Mucosa of descending colon (tissue), 3 donors: ENCODE data around the gene SNX1. TPM values are rescaled to one million over a fixed set of nuclear protein-coding genes. Genes with fewer than 3 reads are reported as not detected.
"Not testable (repeated sequence)": the region's sequence is repeated elsewhere in the genome, so short reads cannot be mapped to it uniquely, and the experiment has no call there.

Experiments used
- ATAC-seq: fragments of 200-7000 bp; cut with Tn5 transposase; one replicate; pipeline ENCODE4 v1.9.1; 2020; ENCODE audit warnings: mild to moderate bottlenecking, moderate library complexity
- DNase-seq, 3 donors: peaks; one replicate each; pipeline ENCODE4 v3.0.0-alpha.2; 2020
- H3K36me3 ChIP-seq: fragments of 200-600 bp; one replicate; pipeline ENCODE4 v1.8.0; 2021; ENCODE audit warnings: low read depth, mild to moderate bottlenecking
- H3K4me1 ChIP-seq: fragments of 200-600 bp; one replicate; pipeline ENCODE4 v1.8.0; 2021; ENCODE audit warnings: low read depth, mild to moderate bottlenecking
- H3K4me3 ChIP-seq: fragments of 200-600 bp; one replicate; pipeline ENCODE4 v1.8.0; 2021; ENCODE audit warnings: mild to moderate bottlenecking
- H3K9me3 ChIP-seq: fragments of 200-600 bp; one replicate; pipeline ENCODE4 v1.8.0; 2021; ENCODE audit warnings: mild to moderate bottlenecking
- intact Hi-C, 2 donors: fragments of 100-400 bp; cut with DNase I in 1 of 2; cut with micrococcal nuclease in 1 of 2; formaldehyde crosslinking; loops; one replicate each; pipeline versions ENCODE4 v1.11.0 to v1.11.1; 2022; cut with DNase I, micrococcal nuclease
- total RNA-seq, 3 donors: library from RNA; stranded (reverse); fragmentation: NEBNext Ultra II Directional in 2 of 3; extraction: Animal tissue kit (Norgen Biotek cat#: 25700) in 2 of 3; gene quantifications; one replicate each; pipeline versions ENCODE4 v1.2.1 to v1.2.4, GENCODE V29; 2021 to 2023
- TF ChIP-seq, protein P1 (sequence below): fragments of 200-600 bp; IDR thresholded peaks from one replicate; pipeline ENCODE4 v1.8.0; 2022; ENCODE audit warnings: antibody characterized with exemption, mild to moderate bottlenecking
- donor health status: DM: no; HTN: no; CAD: no; lungs with moderate emphysema.
- donor health status: DM: no; HTN: no; CAD: no.
- donor health status: DM: no; HTN: yes; CAD: no.

SNX1 gene
- total RNA-seq, 3 donors from 2014 or later, result 110 to 122 (median 118) TPM

DNA sequence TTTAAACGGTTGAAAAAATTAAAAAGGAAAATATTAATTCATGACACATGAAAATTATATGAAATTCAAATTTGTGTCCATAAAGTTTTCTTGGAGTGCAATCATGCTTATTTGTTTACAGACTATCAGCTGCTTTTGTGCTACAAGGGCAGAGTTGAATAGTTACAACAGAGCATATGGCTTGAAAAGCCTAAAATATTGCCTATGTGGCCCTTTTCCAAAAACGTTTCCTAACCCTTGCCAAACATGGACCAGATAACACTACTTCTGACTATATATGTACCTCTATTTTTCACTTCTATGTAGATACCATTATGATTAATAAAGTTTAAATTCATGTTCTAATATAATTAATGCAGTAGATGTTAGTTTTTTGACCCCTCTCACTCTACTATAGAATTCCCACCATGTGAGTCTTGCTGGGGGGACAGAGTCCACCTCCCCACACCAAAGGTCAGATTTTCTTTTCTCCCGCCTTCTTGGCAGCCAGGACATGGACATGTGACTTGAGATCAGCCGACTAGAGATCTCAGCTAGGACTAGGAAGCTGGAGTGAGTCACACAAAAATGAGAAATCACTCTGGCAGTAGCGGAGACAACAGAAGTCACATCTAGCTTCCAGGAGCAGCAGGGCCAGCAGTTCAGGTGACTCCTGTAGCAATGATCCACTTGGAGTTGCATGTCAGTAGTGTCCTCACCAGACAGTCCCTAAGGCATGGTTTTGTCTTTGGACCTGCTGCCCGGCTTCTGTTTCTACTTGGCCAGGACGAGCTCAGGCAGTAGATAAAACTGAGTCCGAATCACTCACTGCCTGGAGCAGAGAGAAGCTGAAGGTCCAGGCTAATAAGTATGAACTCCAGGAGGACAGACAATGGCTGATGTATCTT is 24.6 kb upstream of the SNX1 start:
- ATAC-seq (peak; percentile 80), DNase-seq (peak in 1 of 3 donors; percentile 55)
- H3K4me3 ChIP-seq, result no peak overlapping the region
- no peaks in the 10 kb centered on the region for H3K36me3 ChIP-seq
- H3K9me3 ChIP-seq, result no peaks in the 10 kb centered on the region
- intact Hi-C loops, result no loop called here
- TF ChIP-seq, protein P1, sequence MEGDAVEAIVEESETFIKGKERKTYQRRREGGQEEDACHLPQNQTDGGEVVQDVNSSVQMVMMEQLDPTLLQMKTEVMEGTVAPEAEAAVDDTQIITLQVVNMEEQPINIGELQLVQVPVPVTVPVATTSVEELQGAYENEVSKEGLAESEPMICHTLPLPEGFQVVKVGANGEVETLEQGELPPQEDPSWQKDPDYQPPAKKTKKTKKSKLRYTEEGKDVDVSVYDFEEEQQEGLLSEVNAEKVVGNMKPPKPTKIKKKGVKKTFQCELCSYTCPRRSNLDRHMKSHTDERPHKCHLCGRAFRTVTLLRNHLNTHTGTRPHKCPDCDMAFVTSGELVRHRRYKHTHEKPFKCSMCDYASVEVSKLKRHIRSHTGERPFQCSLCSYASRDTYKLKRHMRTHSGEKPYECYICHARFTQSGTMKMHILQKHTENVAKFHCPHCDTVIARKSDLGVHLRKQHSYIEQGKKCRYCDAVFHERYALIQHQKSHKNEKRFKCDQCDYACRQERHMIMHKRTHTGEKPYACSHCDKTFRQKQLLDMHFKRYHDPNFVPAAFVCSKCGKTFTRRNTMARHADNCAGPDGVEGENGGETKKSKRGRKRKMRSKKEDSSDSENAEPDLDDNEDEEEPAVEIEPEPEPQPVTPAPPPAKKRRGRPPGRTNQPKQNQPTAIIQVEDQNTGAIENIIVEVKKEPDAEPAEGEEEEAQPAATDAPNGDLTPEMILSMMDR, result no peak
- H3K4me1 ChIP-seq, result peaks cover 11% of the 10 kb centered on the region

DNA sequence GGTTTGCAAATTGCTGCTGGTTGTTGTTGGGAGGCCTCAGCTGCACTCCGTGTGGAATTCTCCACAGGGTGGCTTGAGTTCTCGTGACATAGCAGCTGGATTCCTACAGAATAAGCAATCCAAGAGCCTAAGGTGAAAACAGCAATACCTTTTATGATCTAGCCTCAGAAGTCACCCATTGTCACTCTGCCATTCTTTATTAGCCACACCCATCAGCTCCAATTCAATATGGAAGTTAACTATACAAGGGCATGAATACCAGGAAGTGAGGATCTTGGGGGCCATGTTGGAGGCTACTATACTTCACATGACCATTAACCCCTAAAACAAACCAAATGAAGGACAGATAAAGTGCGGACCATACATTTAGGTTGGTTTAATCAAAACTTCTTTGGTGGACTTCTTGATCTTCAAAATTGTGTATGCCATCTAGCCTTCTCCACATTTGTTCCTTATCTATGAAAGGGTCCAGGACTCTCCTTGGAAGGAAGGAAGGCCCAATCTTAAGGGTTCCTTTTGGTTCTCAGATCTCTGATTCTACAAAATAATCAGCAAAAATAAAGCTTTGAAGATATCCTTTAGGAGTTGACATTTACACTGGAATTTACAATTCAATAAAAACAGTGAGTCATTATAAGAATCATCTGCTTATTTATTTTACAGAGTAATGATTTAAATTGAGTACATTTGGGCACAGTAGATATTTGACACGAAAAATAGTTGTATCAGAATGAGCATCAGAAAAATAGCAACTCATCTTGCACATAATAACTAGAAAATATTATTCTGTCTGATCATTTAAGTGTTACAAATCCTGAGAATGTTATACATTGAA is 23.6 kb upstream of the SNX1 start:
- Histone ChIP-seq H3K9me3 (no peaks in the 10 kb centered on the region), H3K36me3 (no peaks in the 10 kb centered on the region), H3K4me1 (peaks cover 11% of the 10 kb centered on the region), H3K4me3 (no peak overlapping the region)
- ATAC-seq (no peak), DNase-seq (no peak)
- intact Hi-C loops, result no loop called here
- TF ChIP-seq, protein P1, result no peak

DNA sequence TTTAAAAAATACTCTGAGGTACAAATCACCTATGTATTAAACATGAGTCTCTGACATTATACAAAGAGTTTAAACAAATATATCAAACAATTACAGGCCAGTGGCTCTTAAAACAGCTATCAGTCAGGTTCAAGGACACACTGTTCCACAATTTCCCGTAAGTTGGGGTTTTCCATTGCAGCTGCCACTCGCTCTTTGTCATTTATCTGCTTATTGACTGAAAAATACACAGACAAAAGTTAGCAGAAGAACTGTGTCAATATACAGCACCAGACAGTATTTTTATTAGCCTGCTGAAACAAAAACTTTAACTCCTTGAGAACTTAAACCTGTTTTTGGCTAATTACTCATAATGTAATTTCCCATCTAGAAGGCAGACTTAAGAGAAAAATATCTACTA is 23.0 kb upstream of the SNX1 start:
- DNase-seq (no peak), ATAC-seq (peak; percentile 15)
- Histone ChIP-seq H3K36me3 (no peaks in the 10 kb centered on the region), H3K4me1 (peaks cover 11% of the 10 kb centered on the region), H3K9me3 (no peaks in the 10 kb centered on the region), H3K4me3 (no peak overlapping the region)
- TF ChIP-seq, protein P1, result no peak
- intact Hi-C loops, result no loop called here

DNA sequence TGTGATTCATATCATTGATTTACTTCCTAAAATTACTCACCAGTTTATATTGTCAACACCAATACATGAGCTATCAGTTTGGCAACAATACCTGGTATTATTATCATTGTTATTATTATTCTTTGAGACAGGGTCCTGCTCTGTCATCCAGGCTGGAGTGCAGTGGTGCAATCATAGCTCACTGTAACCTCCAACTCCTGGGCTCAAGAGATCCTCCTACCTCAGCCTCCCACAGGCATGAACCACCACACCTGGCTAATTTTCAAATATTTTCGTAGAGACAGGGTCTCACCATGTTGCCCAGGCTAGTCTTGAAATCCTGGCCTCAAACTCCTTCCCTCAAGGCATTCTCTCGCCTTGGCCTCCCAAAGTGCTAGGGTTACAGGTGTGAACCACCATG is 22.3 kb upstream of the SNX1 start:
- ATAC-seq, H3K36me3 ChIP-seq, H3K4me3 ChIP-seq, intact Hi-C loops, DNase-seq, H3K9me3 ChIP-seq: not testable (repeated sequence)
- H3K4me1 ChIP-seq, result peaks cover 11% of the 10 kb centered on the region

DNA sequence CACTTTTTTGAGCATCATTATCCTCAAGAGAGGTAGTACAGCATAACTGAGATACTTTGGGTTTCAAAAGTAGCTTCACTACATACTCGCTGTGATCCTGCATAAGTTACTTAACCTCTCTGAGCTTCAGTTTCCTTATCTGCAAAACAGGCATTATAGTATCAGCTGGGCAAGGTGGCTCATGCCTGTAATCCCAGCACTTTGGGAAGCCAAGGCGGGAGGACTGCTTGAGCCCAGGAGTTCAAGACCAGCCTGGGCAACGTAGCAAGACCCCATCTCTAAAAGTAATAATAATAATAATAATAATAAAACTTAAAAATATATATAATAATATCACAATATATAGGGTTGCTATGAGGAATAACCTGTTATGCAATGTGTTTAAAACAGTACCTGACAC is 13.0 kb upstream of the SNX1 start:
- no peak overlapping the region for H3K4me3 ChIP-seq
- intact Hi-C loops, result no loop called here
- ATAC-seq (no peak), DNase-seq (no peak)
- no peaks in the 10 kb centered on the region for H3K36me3 ChIP-seq
- TF ChIP-seq, protein P1, result no peak
- H3K4me1 ChIP-seq, result no peaks in the 10 kb centered on the region
- H3K9me3 ChIP-seq, result no peaks in the 10 kb centered on the region
